Mucosa of rectum (tissue), 2 donors: ENCODE results near the gene COL15A1.

ENCODE experiments used
- H3K27ac ChIP-seq, 2 donors: one replicate each; pipeline ENCODE4 v1.7.0; 2013; ENCODE audit warnings: inconsistent platforms in 2 of 2, low read depth in 2 of 2, low read length in 2 of 2
- H3K27me3 ChIP-seq, 2 donors: one replicate each; pipeline ENCODE4 v1.7.0; 2013; ENCODE audit warnings: low read length in 2 of 2; ENCODE audit not compliant: control insufficient read depth in 2 of 2, insufficient read depth in 2 of 2
- H3K36me3 ChIP-seq, 2 donors: one replicate each; pipeline ENCODE4 v1.7.0; 2013; ENCODE audit warnings: low read length in 2 of 2; ENCODE audit not compliant: control insufficient read depth in 2 of 2, insufficient read depth in 2 of 2
- H3K4me1 ChIP-seq, 2 donors: one replicate each; pipeline ENCODE4 v1.7.0; 2013; ENCODE audit warnings: low read length in 2 of 2, mild to moderate bottlenecking in 1 of 2; ENCODE audit not compliant: control insufficient read depth in 2 of 2, insufficient read depth in 2 of 2
- H3K4me3 ChIP-seq, 2 donors: one replicate each; pipeline ENCODE4 v1.7.0; 2013; ENCODE audit warnings: low read length in 2 of 2
- H3K9ac ChIP-seq, 2 donors: one replicate each; pipeline ENCODE4 v1.7.0; 2013; ENCODE audit warnings: low read length in 2 of 2, low read depth in 1 of 2, mild to moderate bottlenecking in 1 of 2
- H3K9me3 ChIP-seq, 2 donors: one replicate each; pipeline ENCODE4 v1.7.0; 2013; ENCODE audit warnings: low read length in 2 of 2; ENCODE audit not compliant: control insufficient read depth in 2 of 2
- donor health status: healthy.
- donor health status: Normal muscosa, but diverticular disease.

Gene COL15A1

DNA sequence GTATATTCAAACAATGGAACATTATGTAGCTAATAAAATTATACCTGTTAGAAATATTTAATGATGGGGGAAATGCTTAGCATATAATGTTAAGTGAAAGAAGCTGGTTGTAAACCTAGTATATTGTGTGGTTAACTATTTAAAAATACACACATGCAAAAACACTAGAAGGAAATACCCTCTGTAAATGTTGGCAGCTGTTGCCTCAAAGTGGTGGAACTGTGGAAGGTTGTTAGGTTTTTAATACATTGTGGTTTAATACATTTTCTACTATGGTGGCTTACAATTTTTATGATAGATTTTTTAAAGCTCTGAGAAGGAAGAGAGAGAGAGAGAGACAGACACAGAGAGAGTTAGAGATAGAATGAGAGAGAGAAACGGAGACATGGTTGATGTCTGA lies 74.9 kb downstream of the COL15A1 start:
- no peaks in the 10 kb centered on the region for H3K9me3 ChIP-seq
- no peak overlapping the region for H3K4me3 ChIP-seq
- no peaks in the 10 kb centered on the region for H3K4me1 ChIP-seq
- no peak overlapping the region for H3K9ac ChIP-seq
- H3K36me3 ChIP-seq, result no peaks in the 10 kb centered on the region
- H3K27ac ChIP-seq, result no peak overlapping the region
- H3K27me3 ChIP-seq, result no peaks in the 10 kb centered on the region

- no peaks in the 10 kb centered on the region for H3K36me3 ChIP-seq
- H3K4me1 ChIP-seq, result no peaks in the 10 kb centered on the region
- no peaks in the 10 kb centered on the region for H3K27me3 ChIP-seq
- H3K4me3 ChIP-seq, result no peak overlapping the region
- no peaks in the 10 kb centered on the region for H3K9me3 ChIP-seq
- H3K9ac ChIP-seq, result no peak overlapping the region
- peak overlapping the region; percentile 13 to 51 for H3K27ac ChIP-seq
Observed at GRCh38 chr9:99019510-99020331, 76.0 kb downstream of the COL15A1 start.

DNA sequence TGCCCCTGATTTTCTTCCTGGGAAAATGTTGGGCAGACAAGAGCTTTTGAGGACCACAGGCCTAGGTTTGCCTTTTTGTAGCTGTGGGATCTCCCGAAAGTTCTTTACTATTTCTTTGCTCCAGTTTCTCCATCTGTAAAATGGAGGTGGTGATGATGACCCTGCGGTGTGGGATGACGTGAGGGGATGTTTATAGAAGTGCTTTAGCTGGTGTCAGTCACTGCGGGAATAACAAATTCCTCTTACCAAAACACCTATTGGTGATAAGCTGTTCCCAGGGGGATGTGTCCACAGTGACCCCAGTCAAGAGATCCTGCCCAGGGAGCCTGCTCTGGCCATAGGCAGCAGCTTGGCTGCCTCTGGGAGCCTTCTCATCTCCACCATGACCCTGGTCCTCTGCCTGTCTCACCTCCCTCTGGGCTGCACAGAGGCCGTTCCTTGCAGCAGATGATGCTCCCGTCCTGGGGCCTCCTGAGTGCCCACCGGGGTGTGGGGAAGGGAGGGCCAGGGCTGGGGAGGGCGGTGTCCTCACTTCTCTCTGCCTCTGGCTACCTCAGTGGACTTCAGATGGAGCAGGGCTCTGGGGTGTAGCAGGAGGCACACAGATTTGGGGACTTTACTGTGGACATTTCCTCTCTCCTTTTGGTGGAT lies 77.2 kb downstream of the COL15A1 start:
- Histone ChIP-seq H3K36me3 (no peaks in the 10 kb centered on the region), H3K9ac (no peak overlapping the region), H3K9me3 (no peaks in the 10 kb centered on the region), H3K27me3 (no peaks in the 10 kb centered on the region), H3K27ac (no peak overlapping the region), H3K4me1 (no peaks in the 10 kb centered on the region), H3K4me3 (no peak overlapping the region)

DNA sequence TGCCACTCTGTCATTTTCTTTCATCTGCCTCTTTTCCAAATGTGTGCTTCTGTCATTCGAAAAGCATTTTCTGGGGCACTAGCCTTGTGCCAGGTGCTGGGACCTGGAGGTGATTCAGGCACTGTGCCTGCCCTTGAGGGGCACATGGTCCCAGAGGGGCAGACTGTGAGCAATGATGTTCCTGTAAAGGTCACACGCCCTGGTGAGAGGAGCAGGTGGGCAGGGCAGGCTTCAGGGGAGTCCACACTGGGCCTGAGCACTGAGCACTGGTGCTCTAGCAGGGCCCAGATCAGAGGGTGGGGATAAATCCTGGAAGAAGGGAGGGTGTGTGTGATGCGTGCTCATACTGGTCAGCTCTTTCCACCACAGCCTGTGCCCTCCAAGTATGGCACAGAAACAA lies 77.8 kb downstream of the COL15A1 start:
- H3K27ac ChIP-seq, result no peak overlapping the region
- no peak overlapping the region for H3K9ac ChIP-seq
- H3K27me3 ChIP-seq, result no peaks in the 10 kb centered on the region
- H3K9me3 ChIP-seq, result no peaks in the 10 kb centered on the region
- H3K4me1 ChIP-seq, result no peaks in the 10 kb centered on the region
- H3K4me3 ChIP-seq, result no peak overlapping the region
- no peaks in the 10 kb centered on the region for H3K36me3 ChIP-seq

DNA sequence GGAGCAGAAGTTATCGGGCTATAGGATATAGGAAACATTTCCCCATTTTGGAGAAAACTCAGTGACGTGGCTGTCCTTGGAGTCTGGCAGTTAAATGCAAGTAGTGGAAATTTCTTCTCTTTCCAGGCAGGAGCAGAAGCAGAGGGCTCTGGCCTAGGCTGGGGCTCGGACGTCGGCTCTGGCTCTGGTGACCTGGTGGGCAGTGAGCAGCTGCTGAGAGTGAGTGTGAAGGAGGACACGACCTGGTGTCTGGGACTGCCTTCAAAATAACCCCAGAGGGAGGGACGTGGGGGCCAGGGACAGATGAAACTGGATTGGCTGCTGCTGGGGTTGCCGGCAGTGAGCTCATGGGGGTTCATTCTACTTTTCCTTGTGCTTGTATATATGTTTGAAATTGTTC lies 79.5 kb downstream of the COL15A1 start:
- Histone ChIP-seq H3K27ac (no peak overlapping the region), H3K4me3 (no peak overlapping the region), H3K4me1 (no peaks in the 10 kb centered on the region), H3K9me3 (no peaks in the 10 kb centered on the region), H3K36me3 (no peaks in the 10 kb centered on the region), H3K9ac (no peak overlapping the region), H3K27me3 (no peaks in the 10 kb centered on the region)

GRCh38 chr9:99023831-99024230 lies 80.1 kb downstream of the COL15A1 start:
- Histone ChIP-seq H3K4me3 (no peak overlapping the region), H3K27me3 (no peaks in the 10 kb centered on the region), H3K27ac (no peak overlapping the region), H3K9ac (no peak overlapping the region), H3K36me3 (no peaks in the 10 kb centered on the region), H3K4me1 (no peaks in the 10 kb centered on the region), H3K9me3 (no peaks in the 10 kb centered on the region)

GRCh38 chr9:99024959-99025358 lies 81.3 kb downstream of the COL15A1 start:
- no peaks in the 10 kb centered on the region for H3K36me3 ChIP-seq
- no peak overlapping the region for H3K4me3 ChIP-seq

GRCh38 chr9:99025616-99026270 lies 82.0 kb downstream of the COL15A1 start:
- Histone ChIP-seq H3K36me3 (no peaks in the 10 kb centered on the region), H3K27ac (no peak overlapping the region), H3K27me3 (no peaks in the 10 kb centered on the region), H3K4me1 (no peaks in the 10 kb centered on the region), H3K9ac (no peak overlapping the region), H3K9me3 (no peaks in the 10 kb centered on the region), H3K4me3 (no peak overlapping the region)

More at GRCh38 chr9:99024959-99025358, 81.3 kb downstream of the COL15A1 start:
- Histone ChIP-seq H3K9me3 (no peaks in the 10 kb centered on the region), H3K27ac (no peak overlapping the region), H3K27me3 (no peaks in the 10 kb centered on the region), H3K9ac (no peak overlapping the region), H3K4me1 (no peaks in the 10 kb centered on the region)

- no peaks in the 10 kb centered on the region for H3K27me3 ChIP-seq
- H3K4me1 ChIP-seq, result no peaks in the 10 kb centered on the region
- H3K9me3 ChIP-seq, result no peaks in the 10 kb centered on the region
- no peak overlapping the region for H3K27ac ChIP-seq
- H3K4me3 ChIP-seq, result no peak overlapping the region
- H3K36me3 ChIP-seq, result no peaks in the 10 kb centered on the region
- no peak overlapping the region for H3K9ac ChIP-seq
Observed at GRCh38 chr9:99026271-99026955, 82.7 kb downstream of the COL15A1 start.

DNA sequence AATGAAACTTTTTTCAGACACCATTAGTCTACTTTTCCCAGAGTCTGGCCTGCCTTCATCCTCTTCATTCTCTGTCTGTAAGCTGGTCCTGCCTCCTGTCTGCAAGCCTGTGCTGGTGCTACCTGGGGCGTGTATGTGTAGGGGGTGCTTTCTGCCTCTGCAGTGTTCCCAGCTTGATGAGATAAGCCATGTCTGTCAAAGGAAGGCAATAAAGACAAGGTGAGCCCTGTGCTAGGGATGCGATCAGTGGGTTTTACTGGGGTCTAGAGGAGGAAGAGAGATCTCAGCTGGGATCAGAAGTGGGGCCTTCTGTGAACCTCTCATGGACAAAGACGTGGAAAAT lies 83.2 kb downstream of the COL15A1 start:
- Histone ChIP-seq H3K27me3 (no peaks in the 10 kb centered on the region), H3K4me1 (no peaks in the 10 kb centered on the region), H3K36me3 (no peaks in the 10 kb centered on the region), H3K27ac (no peak overlapping the region), H3K9me3 (no peaks in the 10 kb centered on the region), H3K9ac (no peak overlapping the region), H3K4me3 (no peak overlapping the region)
